HL-60 (cell line): ENCODE measurements around the gene SLC41A3.
"Not testable (repeated sequence)": the region's sequence is repeated elsewhere in the genome, so short reads cannot be mapped to it uniquely, and the experiment has no call there.

ENCODE experiments used
- GABPA ChIP-seq: IDR thresholded peaks from 2 replicates; pipeline ENCODE4 v1.6.1; 2012; ENCODE audit warnings: low read depth
- POLR2AphosphoS5 ChIP-seq: IDR thresholded peaks from 2 replicates; pipeline ENCODE4 v1.6.1; 2012; ENCODE audit warnings: low read depth
- REST ChIP-seq: IDR thresholded peaks from 2 replicates; pipeline ENCODE4 v1.6.1; 2012; ENCODE audit warnings: low read depth; ENCODE audit not compliant: insufficient replicate concordance
- SPI1 ChIP-seq: IDR thresholded peaks from 2 replicates; pipeline ENCODE4 v1.6.1; 2012; ENCODE audit warnings: low read depth, mild to moderate bottlenecking, borderline replicate concordance
- TF ChIP-seq, protein P1 (sequence below): IDR thresholded peaks from one replicate; pipeline ENCODE4 v1.5.1; 2011; ENCODE audit warnings: low read length, control low read depth, inconsistent platforms; ENCODE audit not compliant: insufficient read depth

DNA sequence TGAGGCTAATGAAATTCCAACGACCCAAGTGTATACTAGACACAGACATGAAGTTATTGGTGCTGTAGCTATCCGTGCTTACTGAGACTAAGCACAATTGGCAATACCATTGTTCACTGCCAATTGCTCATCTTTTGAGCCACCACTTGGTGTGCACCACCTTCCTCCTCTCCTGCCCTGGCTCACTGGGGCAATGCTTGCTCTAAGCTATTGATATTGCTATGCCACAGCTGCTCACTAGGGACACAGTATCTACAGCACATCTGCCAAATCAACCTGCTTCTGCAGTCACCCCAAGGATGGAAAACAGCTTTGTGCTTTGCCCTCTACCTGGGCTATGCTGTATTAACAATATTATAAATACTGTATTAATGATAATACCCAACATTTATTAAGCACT is 99.0 kb downstream of the SLC41A3 start:
- TF ChIP-seq, protein P1, sequence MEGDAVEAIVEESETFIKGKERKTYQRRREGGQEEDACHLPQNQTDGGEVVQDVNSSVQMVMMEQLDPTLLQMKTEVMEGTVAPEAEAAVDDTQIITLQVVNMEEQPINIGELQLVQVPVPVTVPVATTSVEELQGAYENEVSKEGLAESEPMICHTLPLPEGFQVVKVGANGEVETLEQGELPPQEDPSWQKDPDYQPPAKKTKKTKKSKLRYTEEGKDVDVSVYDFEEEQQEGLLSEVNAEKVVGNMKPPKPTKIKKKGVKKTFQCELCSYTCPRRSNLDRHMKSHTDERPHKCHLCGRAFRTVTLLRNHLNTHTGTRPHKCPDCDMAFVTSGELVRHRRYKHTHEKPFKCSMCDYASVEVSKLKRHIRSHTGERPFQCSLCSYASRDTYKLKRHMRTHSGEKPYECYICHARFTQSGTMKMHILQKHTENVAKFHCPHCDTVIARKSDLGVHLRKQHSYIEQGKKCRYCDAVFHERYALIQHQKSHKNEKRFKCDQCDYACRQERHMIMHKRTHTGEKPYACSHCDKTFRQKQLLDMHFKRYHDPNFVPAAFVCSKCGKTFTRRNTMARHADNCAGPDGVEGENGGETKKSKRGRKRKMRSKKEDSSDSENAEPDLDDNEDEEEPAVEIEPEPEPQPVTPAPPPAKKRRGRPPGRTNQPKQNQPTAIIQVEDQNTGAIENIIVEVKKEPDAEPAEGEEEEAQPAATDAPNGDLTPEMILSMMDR: not testable (repeated sequence)
- not testable (repeated sequence) for TF ChIP-seq POLR2AphosphoS5, SPI1, REST, GABPA
